NOMO-1 treated with dmso at 0.1 percent for 144 hours (cell line): ENCODE data around the gene ERP27.

Experiments
- DNase-seq: peaks from one replicate; lab custom pipeline; 2025; ENCODE audit not compliant: unreplicated experiment; lab: John Stamatoyannopoulos, UW

ERP27 gene

GRCh38 chr12:14959916-14960496 is 21.7 kb upstream of the ERP27 start:
- DNase-seq: no peak

- no peak for DNase-seq
These were observed 21.1 kb upstream of the ERP27 start for GRCh38 chr12:14959463-14959862.

- DNase-seq: no peak
These were observed 20.7 kb upstream of the ERP27 start for GRCh38 chr12:14959126-14959440.

DNA sequence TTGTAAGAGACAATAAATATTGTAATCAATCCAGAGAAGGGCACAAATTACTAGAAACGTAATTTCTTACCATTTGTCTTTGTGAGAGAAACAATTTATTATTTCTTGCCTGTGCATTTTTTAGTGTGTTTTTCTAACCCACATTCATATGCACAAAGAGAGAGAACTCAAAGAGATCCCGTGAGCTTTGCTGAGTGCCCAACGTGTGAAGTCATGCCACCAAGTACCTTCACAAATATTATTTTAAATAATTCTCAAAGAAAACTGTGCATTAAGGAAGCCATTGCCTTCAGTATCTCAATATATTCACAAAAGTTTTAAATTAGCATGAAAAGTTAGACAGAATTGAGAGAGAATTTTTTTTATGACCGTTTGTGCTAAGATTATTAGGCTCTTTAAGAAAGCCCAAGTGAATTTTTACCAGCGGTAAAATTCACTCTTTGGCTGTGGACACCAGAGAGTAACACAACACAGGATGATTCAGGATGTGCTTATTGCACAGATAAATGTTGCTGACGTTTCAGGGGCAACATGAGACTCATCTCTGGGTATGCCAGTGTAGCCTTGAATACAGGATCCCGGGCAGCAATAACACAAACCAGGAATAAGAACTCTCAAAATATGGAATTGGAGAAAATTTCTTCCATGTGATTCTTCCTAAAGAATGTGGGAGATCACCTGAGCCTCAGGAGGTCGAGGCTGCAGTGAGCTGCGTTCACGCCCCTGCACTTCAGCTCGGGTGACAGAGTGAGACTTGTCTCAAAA is 20.2 kb upstream of the ERP27 start:
- no peak for DNase-seq

DNA sequence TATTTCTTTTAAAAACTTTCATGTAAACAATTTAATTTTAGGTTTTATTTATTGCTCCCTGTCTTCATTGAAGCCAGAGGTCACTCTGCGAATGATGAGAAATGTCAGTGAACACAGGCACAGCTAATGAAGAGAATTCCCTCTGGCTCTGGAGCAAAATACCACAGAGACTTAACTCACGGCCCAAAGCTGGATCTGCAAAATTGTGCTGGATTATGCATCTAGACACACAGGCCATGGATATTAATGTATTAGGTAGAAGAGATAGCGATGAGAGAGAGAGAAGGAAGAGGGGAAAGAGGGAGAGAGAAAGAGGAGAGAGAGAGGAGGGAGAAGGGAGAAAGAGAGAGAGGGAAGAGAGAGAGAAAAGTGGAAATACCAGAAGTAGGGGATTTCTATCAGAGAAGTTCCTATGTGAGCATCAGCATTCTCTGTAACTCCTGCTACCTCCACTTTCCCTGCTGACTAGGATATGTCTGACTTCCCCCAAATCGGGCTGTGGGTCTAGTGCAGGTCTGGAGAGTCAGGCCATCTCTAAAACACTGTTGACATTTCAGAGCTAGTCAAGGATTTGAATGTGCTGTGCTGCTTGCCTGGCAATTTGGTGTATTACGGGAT is 19.3 kb upstream of the ERP27 start:
- no peak for DNase-seq

DNA sequence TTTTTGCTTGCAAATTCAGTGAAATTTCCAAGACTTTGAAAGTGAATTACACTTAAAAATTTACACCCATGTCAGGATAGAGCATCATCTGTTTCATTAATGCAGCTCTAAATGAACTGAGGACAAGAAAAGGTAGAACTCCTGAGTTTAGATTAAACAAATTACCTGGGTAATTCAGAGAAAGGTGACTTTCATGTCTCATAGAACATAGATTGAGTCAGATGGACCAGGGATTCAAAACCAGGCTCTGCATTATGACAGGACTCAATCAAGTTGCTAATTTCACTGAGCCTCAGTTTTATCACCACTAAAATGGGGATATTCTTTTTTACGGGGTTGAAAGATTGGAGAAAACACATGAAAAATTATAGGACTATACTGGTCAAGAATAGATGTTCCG is 18.6 kb upstream of the ERP27 start:
- DNase-seq: no peak

- DNase-seq: peak; percentile 86
These were observed 17.9 kb upstream of the ERP27 start for GRCh38 chr12:14956024-14956891.

DNA sequence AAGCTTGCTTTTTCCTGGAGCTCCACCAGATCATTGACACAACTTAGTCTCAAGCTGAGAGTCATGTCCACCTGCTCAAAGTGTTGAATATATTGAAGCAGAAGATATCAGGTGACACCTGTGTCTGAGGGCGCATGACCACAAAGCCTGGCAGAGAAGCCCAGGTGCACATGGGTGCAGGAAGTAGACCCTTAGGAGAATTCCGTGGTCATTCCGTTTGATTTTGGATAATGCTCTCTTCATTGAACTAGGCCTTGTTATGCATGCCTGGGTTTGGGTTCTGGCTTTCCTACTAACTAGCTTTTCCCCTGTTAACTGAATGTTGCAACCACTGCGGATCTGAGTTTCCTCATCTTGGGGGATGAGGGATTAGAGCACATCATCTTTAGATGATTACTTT is 15.9 kb upstream of the ERP27 start:
- no peak for DNase-seq

DNA sequence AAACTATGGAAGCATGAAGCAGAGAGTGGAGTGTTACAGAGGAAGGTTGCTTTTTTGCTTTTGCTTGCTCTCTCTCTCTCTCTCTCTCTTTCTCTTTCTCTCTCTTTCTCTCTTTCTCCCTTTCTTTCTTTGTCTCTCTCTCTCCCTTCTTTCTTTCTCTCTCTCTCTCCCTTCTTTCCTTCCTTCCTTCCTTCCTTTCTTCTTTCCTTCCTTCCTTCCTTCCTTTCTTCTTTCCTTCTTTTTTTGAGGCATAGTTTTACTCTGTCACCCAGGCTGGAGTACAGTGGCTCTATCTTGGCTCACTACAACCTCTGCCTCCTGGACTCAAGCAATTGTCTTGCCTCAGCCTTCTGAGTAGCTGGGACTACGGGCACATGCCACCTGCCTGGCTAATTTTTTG is 15.4 kb upstream of the ERP27 start:
- no peak for DNase-seq

- no peak for DNase-seq
These were observed 14.1 kb upstream of the ERP27 start for GRCh38 chr12:14952299-14952921.

GRCh38 chr12:14951851-14952250 is 13.5 kb upstream of the ERP27 start:
- DNase-seq: no peak

- DNase-seq: no peak
These were observed 12.8 kb upstream of the ERP27 start for GRCh38 chr12:14950982-14951746.

- DNase-seq: no peak
These were observed 12.1 kb upstream of the ERP27 start for GRCh38 chr12:14950421-14950820.

DNA sequence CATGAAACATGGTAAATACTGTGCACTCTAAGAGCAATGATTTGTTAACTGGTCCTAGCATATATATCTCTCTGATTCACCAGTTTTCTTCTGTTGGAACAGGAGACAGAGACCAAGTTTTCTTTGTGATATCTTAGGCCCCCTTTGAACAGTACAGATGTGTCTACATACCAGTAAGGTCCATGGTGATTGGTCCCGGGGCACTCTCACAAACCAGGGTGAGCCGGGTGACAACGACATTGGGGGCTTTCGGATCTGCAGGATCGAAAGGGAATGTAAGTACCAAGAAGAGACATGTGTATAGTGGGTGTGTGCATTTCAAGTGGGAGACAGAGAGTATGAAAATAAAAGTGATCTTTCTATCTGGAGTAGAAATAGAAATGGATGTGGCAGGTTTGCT is 11.3 kb upstream of the ERP27 start:
- no peak for DNase-seq

GRCh38 chr12:14948672-14949071 is 10.3 kb upstream of the ERP27 start:
- peak; percentile 94 for DNase-seq

GRCh38 chr12:14946861-14947260 is 8.5 kb upstream of the ERP27 start:
- no peak for DNase-seq

DNA sequence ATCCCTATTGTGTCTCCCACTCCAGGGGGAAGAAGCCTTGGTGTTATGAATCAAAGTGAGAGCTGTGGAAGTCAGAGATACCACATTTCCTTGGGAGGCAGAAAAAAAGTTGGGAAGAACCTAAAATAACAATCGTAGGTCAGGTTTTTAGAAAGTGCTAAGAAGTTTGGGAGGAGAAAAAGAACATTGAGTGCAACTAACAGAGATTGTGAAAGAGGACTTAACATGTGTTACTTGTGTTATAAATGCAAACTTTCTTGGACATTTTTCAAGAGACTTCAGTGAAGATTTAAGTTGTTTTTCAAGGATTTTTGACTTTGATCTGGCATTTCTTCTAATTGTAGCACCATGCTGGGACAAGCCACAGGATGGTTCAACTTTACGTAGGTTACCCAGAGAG is 7.8 kb upstream of the ERP27 start:
- no peak for DNase-seq

DNA sequence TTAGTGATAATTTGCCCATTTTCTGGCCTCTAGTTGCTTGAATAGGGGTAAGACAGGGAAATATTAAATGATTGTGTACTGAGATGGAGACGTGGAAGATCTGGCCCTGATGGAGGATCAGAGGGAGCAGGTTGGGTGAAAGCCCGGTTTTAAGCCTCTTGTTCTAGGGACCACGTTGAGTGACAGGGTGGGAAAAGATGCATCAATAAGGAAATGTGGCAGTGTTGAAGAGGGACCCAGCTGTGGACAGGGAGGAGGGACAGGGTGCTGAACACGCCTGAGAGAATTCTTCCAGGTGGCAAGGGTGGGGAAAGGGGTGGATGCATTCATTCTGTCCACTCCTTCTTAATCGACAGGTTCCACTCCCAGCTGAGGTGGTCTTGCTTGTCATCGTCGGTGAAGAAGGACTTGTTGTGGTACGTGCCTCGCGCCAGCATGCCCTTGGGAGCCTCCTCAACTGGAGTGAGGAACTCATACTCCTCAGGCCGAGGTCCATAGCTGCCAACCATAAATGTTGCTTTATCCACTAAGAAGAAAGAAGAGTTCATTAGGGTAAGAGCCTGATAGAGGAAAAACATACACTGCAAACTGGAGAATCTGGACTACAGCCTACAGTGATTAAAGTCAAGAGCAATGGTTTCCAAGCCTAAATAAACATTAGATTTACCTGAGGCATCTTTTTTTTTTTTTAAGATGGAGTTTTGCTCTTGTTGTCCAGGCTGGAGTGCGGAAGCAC is 4.0 kb upstream of the ERP27 start:
- DNase-seq: no peak

GRCh38 chr12:14941369-14941768 is 3.0 kb upstream of the ERP27 start:
- DNase-seq: no peak

- DNase-seq: no peak
These were observed 648 bp downstream of the ERP27 start for GRCh38 chr12:14937689-14938088.
